Activated CD4-positive, alpha-beta T cell treated with anti-CD3 and anti-CD28 coated beads, Interleukin-2, amount 50 U/mL, for 4 hours (primary cell): Measurements from ENCODE around the gene ODF2.

Experiments used
- DNase-seq, 2 experiments: peaks; one replicate each; pipeline ENCODE4 v3.0.0-alpha.2; 2020

The ODF2 gene

GRCh38 chr9:128540634-128541360 is 85.0 kb downstream of the ODF2 start:
- DNase-seq: no peak

- DNase-seq: no peak
Observed at GRCh38 chr9:128546504-128546903, 90.7 kb downstream of the ODF2 start.

GRCh38 chr9:128548876-128549275 is 93.1 kb downstream of the ODF2 start:
- DNase-seq: no peak

GRCh38 chr9:128550226-128550625 is 94.4 kb downstream of the ODF2 start:
- peak; percentile 9 to 17 for DNase-seq
